Measurements from ENCODE around the gene FASN.

- TF ChIP-seq CTCF (IDR thresholded peaks at IDR 0.05): no peak
- no peak for TF ChIP-seq EP300 (IDR thresholded peaks at IDR 0.05)
Observed at GRCh38 chr17:82085031-82085861, 12.8 kb downstream of the FASN start.
